ENCODE data around the gene S100A6. TPM values are rescaled to one million over a fixed set of nuclear protein-coding genes. Genes with fewer than 3 reads are reported as not detected.

S100A6 gene
- total RNA-seq, 1 donor from 2014 or later = 14.8 TPM

DNA sequence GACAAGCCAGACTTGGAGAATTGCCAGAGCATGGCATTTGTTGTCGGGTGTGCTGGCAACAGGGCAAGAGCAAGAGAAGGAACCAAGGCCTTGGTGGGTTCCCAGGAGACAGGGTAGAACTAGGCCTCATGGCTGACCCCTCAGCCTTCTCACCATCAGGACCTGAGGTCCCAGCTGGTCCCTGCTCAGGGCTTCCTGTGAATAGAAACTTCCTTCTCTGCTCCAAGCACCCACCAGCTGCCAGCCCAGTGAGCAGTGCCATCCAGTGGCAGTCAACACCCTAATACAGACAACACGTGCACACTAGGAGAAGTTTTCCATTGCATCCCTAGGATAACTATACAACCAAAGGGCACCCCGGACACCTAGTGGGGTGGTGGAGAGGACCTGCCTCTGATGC, 22.8 kb downstream of the S100A6 start:
- H3K36me3 Mint-ChIP-seq (ENCODE audit: insufficient read depth) = no peaks in the 10 kb centered on the region
- TF ChIP-seq, protein P1, sequence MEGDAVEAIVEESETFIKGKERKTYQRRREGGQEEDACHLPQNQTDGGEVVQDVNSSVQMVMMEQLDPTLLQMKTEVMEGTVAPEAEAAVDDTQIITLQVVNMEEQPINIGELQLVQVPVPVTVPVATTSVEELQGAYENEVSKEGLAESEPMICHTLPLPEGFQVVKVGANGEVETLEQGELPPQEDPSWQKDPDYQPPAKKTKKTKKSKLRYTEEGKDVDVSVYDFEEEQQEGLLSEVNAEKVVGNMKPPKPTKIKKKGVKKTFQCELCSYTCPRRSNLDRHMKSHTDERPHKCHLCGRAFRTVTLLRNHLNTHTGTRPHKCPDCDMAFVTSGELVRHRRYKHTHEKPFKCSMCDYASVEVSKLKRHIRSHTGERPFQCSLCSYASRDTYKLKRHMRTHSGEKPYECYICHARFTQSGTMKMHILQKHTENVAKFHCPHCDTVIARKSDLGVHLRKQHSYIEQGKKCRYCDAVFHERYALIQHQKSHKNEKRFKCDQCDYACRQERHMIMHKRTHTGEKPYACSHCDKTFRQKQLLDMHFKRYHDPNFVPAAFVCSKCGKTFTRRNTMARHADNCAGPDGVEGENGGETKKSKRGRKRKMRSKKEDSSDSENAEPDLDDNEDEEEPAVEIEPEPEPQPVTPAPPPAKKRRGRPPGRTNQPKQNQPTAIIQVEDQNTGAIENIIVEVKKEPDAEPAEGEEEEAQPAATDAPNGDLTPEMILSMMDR (IDR thresholded peaks at IDR 0.05; ENCODE audit: unreplicated experiment) = no peak
- peaks cover 3% of the 10 kb centered on the region for H3K27me3 Mint-ChIP-seq
- H3K9me3 Mint-ChIP-seq (ENCODE audit: low read depth) = no peaks in the 10 kb centered on the region
- no peak for DNase-seq (ENCODE audit: low spot score, unreplicated experiment)
- H3K4me3 Mint-ChIP-seq (ENCODE audit: low read depth) = no peak overlapping the region
- no peak overlapping the region for H3K27ac Mint-ChIP-seq
- peaks cover 12% of the 10 kb centered on the region for H3K4me1 Mint-ChIP-seq (ENCODE audit: low read depth)

DNA sequence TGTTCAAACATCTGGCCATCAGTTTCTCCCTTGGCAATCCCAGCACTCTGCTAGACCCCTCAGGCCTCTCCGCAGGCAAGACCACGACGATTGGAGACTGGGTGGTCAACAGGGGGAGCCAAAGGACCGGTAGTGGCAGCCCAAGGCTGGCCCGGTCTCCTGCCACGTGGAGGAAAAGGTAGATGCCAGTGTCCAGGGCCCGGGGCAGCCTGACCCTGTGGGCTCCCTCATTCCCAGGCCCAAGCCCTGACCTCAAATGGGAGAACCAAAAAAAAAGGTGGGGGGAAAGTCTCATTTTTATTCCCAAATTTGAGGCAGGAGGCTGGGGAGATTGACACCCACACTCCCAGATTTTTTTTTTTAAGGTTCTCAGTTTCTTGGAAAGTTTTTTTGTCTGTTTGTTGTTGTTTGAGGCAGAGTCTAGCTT, 24.8 kb downstream of the S100A6 start:
- H3K4me3 Mint-ChIP-seq (ENCODE audit: low read depth) = no peak overlapping the region
- peaks cover 3% of the 10 kb centered on the region for H3K27me3 Mint-ChIP-seq
- no peak overlapping the region for H3K27ac Mint-ChIP-seq
- DNase-seq (ENCODE audit: low spot score, unreplicated experiment) = peak; percentile 85
- H3K9me3 Mint-ChIP-seq (ENCODE audit: low read depth) = no peaks in the 10 kb centered on the region
- TF ChIP-seq, protein P1 (IDR thresholded peaks at IDR 0.05; ENCODE audit: unreplicated experiment) = peak; percentile 96
- H3K36me3 Mint-ChIP-seq (ENCODE audit: insufficient read depth) = no peaks in the 10 kb centered on the region
- H3K4me1 Mint-ChIP-seq (ENCODE audit: low read depth) = peaks cover 12% of the 10 kb centered on the region

DNA sequence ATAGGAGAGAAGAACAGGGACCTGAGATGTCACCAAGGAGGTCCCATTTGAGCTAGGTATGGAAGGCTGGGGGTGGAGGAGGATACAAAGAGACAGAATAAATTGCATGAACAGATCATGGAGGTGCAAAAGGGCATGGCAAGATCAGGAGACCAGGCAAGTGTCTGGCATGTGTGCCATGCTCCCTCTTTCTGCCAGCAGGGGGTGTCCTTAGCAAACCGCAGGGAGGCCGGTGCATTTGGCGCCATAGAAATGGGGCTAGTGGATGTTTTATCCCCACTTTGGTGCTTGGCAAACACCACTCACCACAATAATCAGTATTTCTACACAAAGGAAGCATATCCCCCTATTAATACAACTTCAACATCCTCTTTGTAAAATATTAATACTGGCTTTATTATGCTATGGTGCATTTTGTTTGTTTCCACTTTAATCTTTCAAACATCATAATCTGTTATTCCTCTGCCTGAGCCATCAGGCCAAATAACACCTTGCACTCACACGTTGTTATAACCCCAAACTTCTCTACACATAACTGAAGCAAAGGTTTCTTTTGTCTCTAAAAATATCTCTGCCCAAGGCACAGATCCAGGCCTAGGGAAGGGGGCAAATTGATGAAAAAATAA, 25.9 kb downstream of the S100A6 start:
- peaks cover 3% of the 10 kb centered on the region for H3K27me3 Mint-ChIP-seq
- no peaks in the 10 kb centered on the region for H3K36me3 Mint-ChIP-seq (ENCODE audit: insufficient read depth)
- no peak overlapping the region for H3K27ac Mint-ChIP-seq
- peaks cover 12% of the 10 kb centered on the region for H3K4me1 Mint-ChIP-seq (ENCODE audit: low read depth)
- no peaks in the 10 kb centered on the region for H3K9me3 Mint-ChIP-seq (ENCODE audit: low read depth)
- H3K4me3 Mint-ChIP-seq (ENCODE audit: low read depth) = no peak overlapping the region
- DNase-seq (ENCODE audit: low spot score, unreplicated experiment) = peak; percentile 44
- TF ChIP-seq, protein P1 (IDR thresholded peaks at IDR 0.05; ENCODE audit: unreplicated experiment) = peak; percentile 70

DNA sequence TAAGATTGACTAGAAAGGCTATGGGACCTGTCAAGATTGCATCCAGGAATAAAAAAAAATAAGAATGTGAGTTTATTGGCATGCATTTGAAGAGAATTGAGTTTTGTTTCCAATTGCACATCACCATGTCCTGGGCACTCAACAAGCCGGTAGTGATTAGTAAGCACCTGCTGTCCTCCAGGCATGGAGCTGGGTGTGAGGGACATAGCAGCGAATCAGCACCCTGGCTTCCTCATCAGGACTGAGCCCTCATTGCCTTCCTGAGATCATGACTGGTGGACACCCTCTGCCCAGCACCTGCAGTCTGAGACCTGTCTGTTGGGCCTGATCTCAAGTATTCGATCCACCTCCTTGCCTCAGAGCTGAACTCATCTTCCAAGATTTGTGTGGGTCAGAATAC, 26.8 kb downstream of the S100A6 start:
- H3K4me1 Mint-ChIP-seq (ENCODE audit: low read depth) = peaks cover 12% of the 10 kb centered on the region
- H3K4me3 Mint-ChIP-seq (ENCODE audit: low read depth) = no peak overlapping the region
- no peaks in the 10 kb centered on the region for H3K9me3 Mint-ChIP-seq (ENCODE audit: low read depth)
- no peaks in the 10 kb centered on the region for H3K36me3 Mint-ChIP-seq (ENCODE audit: insufficient read depth)
- H3K27me3 Mint-ChIP-seq = peaks cover 3% of the 10 kb centered on the region
- no peak for DNase-seq (ENCODE audit: low spot score, unreplicated experiment)
- H3K27ac Mint-ChIP-seq = no peak overlapping the region
- TF ChIP-seq, protein P1 (IDR thresholded peaks at IDR 0.05; ENCODE audit: unreplicated experiment) = no peak

DNA sequence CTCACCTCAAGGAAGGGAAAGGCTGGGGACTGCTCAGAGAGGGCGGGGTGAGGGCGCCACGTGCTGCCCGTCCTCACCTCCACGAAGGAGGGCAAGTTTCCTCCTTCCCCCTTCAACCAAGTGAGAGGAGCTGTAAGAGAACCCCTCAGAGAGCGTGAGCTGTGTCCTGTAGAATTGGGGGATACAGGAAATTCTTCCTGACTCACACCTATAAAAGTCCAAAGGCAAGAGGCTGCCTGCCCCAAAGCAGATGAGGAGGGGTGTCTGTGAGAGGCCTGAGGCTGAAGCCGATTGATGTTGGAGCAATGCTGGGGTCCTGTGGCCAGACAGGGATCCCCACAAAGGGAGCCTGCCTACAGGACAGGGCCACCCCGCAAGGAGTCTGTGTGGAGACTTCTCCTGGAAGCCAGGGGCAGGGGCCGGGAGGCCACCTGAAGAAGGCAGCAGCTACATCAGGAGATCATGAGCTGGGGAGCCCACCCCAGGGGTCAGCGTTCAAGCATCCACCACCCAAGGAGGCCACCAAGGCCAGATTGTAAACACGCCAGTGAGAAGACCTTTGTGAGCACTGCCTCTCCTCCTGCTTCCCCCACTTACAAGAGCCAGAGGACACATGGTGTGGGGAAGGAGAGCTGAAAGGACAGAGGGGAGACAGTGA, 27.7 kb downstream of the S100A6 start:
- no peak for DNase-seq (ENCODE audit: low spot score, unreplicated experiment)
- Mint-ChIP-seq H3K9me3 (ENCODE audit: low read depth) (no peaks in the 10 kb centered on the region), H3K27ac (no peak overlapping the region), H3K27me3 (peaks cover 3% of the 10 kb centered on the region), H3K4me1 (ENCODE audit: low read depth) (peaks cover 12% of the 10 kb centered on the region), H3K4me3 (ENCODE audit: low read depth) (no peak overlapping the region), H3K36me3 (ENCODE audit: insufficient read depth) (no peaks in the 10 kb centered on the region)
- TF ChIP-seq, protein P1 (IDR thresholded peaks at IDR 0.05; ENCODE audit: unreplicated experiment) = no peak
